Right cardiac atrium (tissue), 5 donors: ENCODE data around the gene HDAC9. TPM values are rescaled to one million over a fixed set of nuclear protein-coding genes. Genes with fewer than 3 reads are reported as not detected.

ENCODE experiments used
- ATAC-seq, 2 donors: fragments of 200-7000 bp; cut with Tn5 transposase; one replicate each; pipeline versions ENCODE4 v1.8.0 to v1.9.1; 2020; ENCODE audit warnings: moderate library complexity in 2 of 2, mild to moderate bottlenecking in 1 of 2
- DNase-seq, 3 donors: peaks; one replicate each; pipeline ENCODE4 v3.0.0-alpha.2; 2020
- H3K27ac ChIP-seq: one replicate; pipeline ENCODE4 v1.5.1; 2013; ENCODE audit warnings: mild to moderate bottlenecking, low read length, control low read depth, moderate library complexity
- H3K27me3 ChIP-seq: one replicate; pipeline ENCODE4 v1.6.1; 2013; ENCODE audit not compliant: control insufficient read depth, insufficient read depth
- H3K4me1 ChIP-seq: one replicate; pipeline ENCODE4 v1.6.1; 2013; ENCODE audit warnings: low read length; ENCODE audit not compliant: control insufficient read depth, insufficient read depth
- H3K4me3 ChIP-seq: one replicate; pipeline ENCODE4 v1.5.1; 2013; ENCODE audit warnings: low read length, control low read depth
- H3K9me3 ChIP-seq: one replicate; pipeline ENCODE4 v1.6.1; 2013; ENCODE audit warnings: low read length; ENCODE audit not compliant: control insufficient read depth
- WGBS: extraction: QIAGEN DNeasy Blood & Tissue Kit; methylation state at CpG from one replicate; pipeline ENCODE4 v1.1.7; 2013; 5-methylcytosine and 5-hydroxymethylcytosine counted together
- intact Hi-C, 4 donors: fragments of 100-400 bp; cut with DNase I; formaldehyde crosslinking; loops; one replicate each; pipeline versions ENCODE4 v1.11.0 to v1.14.0; 2022 to 2023
- polyA plus RNA-seq: library from polyadenylated mRNA; stranded (reverse); fragments of 200-250 nt; gene quantifications from one replicate; pipeline ENCODE4 v1.2.3, GENCODE V29; 2013
- total RNA-seq, 4 donors: library from RNA; stranded (reverse); fragmentation: NEBNext Ultra II Directional; extraction: Animal tissue kit (Norgen Biotek cat#: 25700); gene quantifications; one replicate each; pipeline ENCODE4 v1.2.1, GENCODE V29; 2021
- donor health status: healthy with polysubstance abuse.
- donor health status: DM: no; HTN: yes; CAD: no.
- donor health status: DM: no; HTN: no; CAD: no.
- donor health status: DM: no; HTN: yes; CAD: no; lungs with severe emphysema.
- donor health status: DM: yes; HTN: yes; CAD: no.

Gene HDAC9
- total and polyA plus RNA-seq, 5 donors = 5.5 to 42.2 (median 22.6) TPM

- Histone ChIP-seq H3K4me3 (no peak overlapping the region), H3K9me3 (no peaks in the 10 kb centered on the region), H3K27ac (no peak overlapping the region), H3K4me1 (no peaks in the 10 kb centered on the region), H3K27me3 (no peaks in the 10 kb centered on the region)
- DNase-seq = no peak
- no peak for ATAC-seq
- 91% methylated on average over 3 of the region's 3 CpGs for WGBS
- intact Hi-C loops = no loop called here
Observed at GRCh38 chr7:18546576-18546975, 51.0 kb downstream of the HDAC9 start.

- H3K4me1 ChIP-seq = no peaks in the 10 kb centered on the region
- no peaks in the 10 kb centered on the region for H3K27me3 ChIP-seq
- ATAC-seq (no peak), DNase-seq (no peak)
- H3K4me3 ChIP-seq = no peak overlapping the region
- H3K9me3 ChIP-seq = no peaks in the 10 kb centered on the region
- 87% methylated on average over 4 of the region's 4 CpGs for WGBS
- H3K27ac ChIP-seq = no peak overlapping the region
- intact Hi-C loops = no loop called here
Observed at GRCh38 chr7:18547509-18548187, 52.1 kb downstream of the HDAC9 start.

GRCh38 chr7:18548534-18548933 lies 53.0 kb downstream of the HDAC9 start:
- Histone ChIP-seq H3K4me1 (no peaks in the 10 kb centered on the region), H3K4me3 (no peak overlapping the region), H3K9me3 (no peaks in the 10 kb centered on the region), H3K27ac (no peak overlapping the region), H3K27me3 (no peaks in the 10 kb centered on the region)
- DNase-seq = no peak
- intact Hi-C loops = no loop called here
- 95% methylated on average over 1 of the region's 1 CpG for WGBS
- ATAC-seq = no peak

- ATAC-seq = no peak
- Histone ChIP-seq H3K4me1 (no peaks in the 10 kb centered on the region), H3K4me3 (no peak overlapping the region), H3K9me3 (no peaks in the 10 kb centered on the region), H3K27me3 (no peaks in the 10 kb centered on the region), H3K27ac (no peak overlapping the region)
- no peak for DNase-seq
- 95% methylated on average over 1 of the region's 1 CpG for WGBS
- intact Hi-C loops = no loop called here
Observed at GRCh38 chr7:18550574-18550973, 55.0 kb downstream of the HDAC9 start.

- H3K4me3 ChIP-seq = no peak overlapping the region
- peak; percentile 24 to 80 for ATAC-seq
- intact Hi-C loops = no loop called here
Observed at GRCh38 chr7:18552316-18552916, 56.9 kb downstream of the HDAC9 start.

GRCh38 chr7:18552943-18553604 lies 57.5 kb downstream of the HDAC9 start:
- Histone ChIP-seq H3K27ac (no peak overlapping the region), H3K4me1 (no peaks in the 10 kb centered on the region), H3K4me3 (no peak overlapping the region), H3K9me3 (no peaks in the 10 kb centered on the region), H3K27me3 (no peaks in the 10 kb centered on the region)
- ATAC-seq (peak; percentile 65 to 95), DNase-seq (peak in 1 of 3 donors; percentile 39)
- intact Hi-C loops = no loop called here
- WGBS = 49% methylated on average over 8 of the region's 8 CpGs

More at GRCh38 chr7:18552316-18552916, 56.9 kb downstream of the HDAC9 start:
- DNase-seq = no peak
- 42% methylated on average over 2 of the region's 2 CpGs for WGBS
- no peaks in the 10 kb centered on the region for H3K27me3 ChIP-seq
- H3K4me1 ChIP-seq = no peaks in the 10 kb centered on the region
- H3K27ac ChIP-seq = no peak overlapping the region
- H3K9me3 ChIP-seq = no peaks in the 10 kb centered on the region

GRCh38 chr7:18553605-18554003 lies 58.1 kb downstream of the HDAC9 start:
- H3K27ac ChIP-seq = no peak overlapping the region
- intact Hi-C loops = no loop called here
- H3K27me3 ChIP-seq = no peaks in the 10 kb centered on the region
- H3K4me3 ChIP-seq = no peak overlapping the region
- DNase-seq (no peak), ATAC-seq (no peak)
- WGBS = 56% methylated on average over 3 of the region's 3 CpGs
- no peaks in the 10 kb centered on the region for H3K9me3 ChIP-seq
- H3K4me1 ChIP-seq = no peaks in the 10 kb centered on the region

- no peak for ATAC-seq
- Histone ChIP-seq H3K27me3 (no peaks in the 10 kb centered on the region), H3K4me1 (no peaks in the 10 kb centered on the region), H3K9me3 (no peaks in the 10 kb centered on the region), H3K27ac (no peak overlapping the region), H3K4me3 (no peak overlapping the region)
- DNase-seq = no peak
- 51% methylated on average over 1 of the region's 1 CpG for WGBS
- intact Hi-C loops = loop anchor here in 1 of 4 donors (5.0 kb wide), 1 partner anchor 193 kb away; no protein-coding TSS in a partner anchor
Observed at GRCh38 chr7:18555120-18555519, 59.6 kb downstream of the HDAC9 start.

- intact Hi-C loops = loop anchor here in 1 of 4 donors (5.0 kb wide), 1 partner anchor 194 kb away; no protein-coding TSS in a partner anchor
- Histone ChIP-seq H3K27me3 (no peaks in the 10 kb centered on the region), H3K4me1 (no peaks in the 10 kb centered on the region), H3K9me3 (no peaks in the 10 kb centered on the region), H3K27ac (no peak overlapping the region), H3K4me3 (no peak overlapping the region)
- whole genome bisulfite sequencing = 95% methylated on average over 1 of the region's 1 CpG
- ATAC-seq = no peak
- DNase-seq = no peak
Observed at GRCh38 chr7:18555968-18556367, 60.4 kb downstream of the HDAC9 start.

GRCh38 chr7:18558503-18558902 lies 63.0 kb downstream of the HDAC9 start:
- no peak overlapping the region for H3K27ac ChIP-seq
- 86% methylated on average over 3 of the region's 3 CpGs for WGBS
- no peak for ATAC-seq

GRCh38 chr7:18558910-18559309 lies 63.4 kb downstream of the HDAC9 start:
- DNase-seq = no peak
- Histone ChIP-seq H3K27me3 (no peaks in the 10 kb centered on the region), H3K4me1 (no peaks in the 10 kb centered on the region), H3K9me3 (no peaks in the 10 kb centered on the region), H3K27ac (no peak overlapping the region), H3K4me3 (no peak overlapping the region)
- WGBS = 95% methylated on average over 3 of the region's 3 CpGs
- intact Hi-C loops = loop anchor here in 1 of 4 donors (5.0 kb wide), 1 partner anchor 197 kb away; no protein-coding TSS in a partner anchor
- no peak for ATAC-seq

More at GRCh38 chr7:18558503-18558902, 63.0 kb downstream of the HDAC9 start:
- intact Hi-C loops = loop anchor here in 1 of 4 donors (5.0 kb wide), 1 partner anchor 196 kb away; no protein-coding TSS in a partner anchor
- no peaks in the 10 kb centered on the region for H3K9me3 ChIP-seq
- no peaks in the 10 kb centered on the region for H3K4me1 ChIP-seq
- no peak for DNase-seq
- no peak overlapping the region for H3K4me3 ChIP-seq
- no peaks in the 10 kb centered on the region for H3K27me3 ChIP-seq
